ENCODE measurements around the gene ENPP6. TPM values are rescaled to one million over a fixed set of nuclear protein-coding genes. Genes with fewer than 3 reads are reported as not detected.

Gene ENPP6
- total RNA-seq, 1 donor from 2014 or later = not detected

DNA sequence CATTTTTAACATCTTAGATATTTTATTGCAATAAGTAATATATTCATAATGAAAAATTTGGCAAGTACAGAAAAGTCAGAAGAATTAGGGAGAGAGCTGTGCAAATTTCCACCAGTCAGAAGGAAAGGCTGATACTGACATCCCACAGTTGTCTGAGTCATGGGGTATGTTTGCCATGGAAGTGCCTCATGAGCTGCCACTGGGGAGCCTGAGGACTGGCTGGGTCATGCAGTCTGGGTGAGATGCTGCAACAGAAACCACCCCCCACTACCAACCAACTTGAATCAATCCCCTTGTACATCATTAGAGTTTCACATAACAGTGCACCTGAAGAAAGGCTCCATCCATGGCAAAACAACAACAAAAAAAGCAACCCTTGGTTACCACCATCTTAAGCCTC lies 45.2 kb upstream of the ENPP6 start:
- peaks cover 3% of the 10 kb centered on the region for H3K4me1 ChIP-seq
- H3K36me3 ChIP-seq = no peaks in the 10 kb centered on the region
- no peak overlapping the region for H3K27ac ChIP-seq (replicated peaks)
- no peaks in the 10 kb centered on the region for H3K27me3 ChIP-seq (ENCODE audit: low read depth)
- no peak for DNase-seq
- no peak overlapping the region for H3K4me3 ChIP-seq
- no peaks in the 10 kb centered on the region for H3K9me3 ChIP-seq (replicated peaks)
- no peak for TF ChIP-seq CTCF (IDR thresholded peaks at IDR 0.05; ENCODE audit: borderline replicate concordance)
- intact Hi-C loops (cut with micrococcal nuclease) = no loop called here

- H3K27ac ChIP-seq (replicated peaks) = no peak overlapping the region
- H3K4me1 ChIP-seq = peaks cover 3% of the 10 kb centered on the region
- no peak overlapping the region for H3K4me3 ChIP-seq
- intact Hi-C loops (cut with micrococcal nuclease) = no loop called here
- no peaks in the 10 kb centered on the region for H3K36me3 ChIP-seq
- H3K27me3 ChIP-seq (ENCODE audit: low read depth) = no peaks in the 10 kb centered on the region
- no peak for TF ChIP-seq CTCF (IDR thresholded peaks at IDR 0.05; ENCODE audit: borderline replicate concordance)
- no peaks in the 10 kb centered on the region for H3K9me3 ChIP-seq (replicated peaks)
- DNase-seq = no peak
Measured at GRCh38 chr4:184261246-184261645, 43.6 kb upstream of the ENPP6 start.

DNA sequence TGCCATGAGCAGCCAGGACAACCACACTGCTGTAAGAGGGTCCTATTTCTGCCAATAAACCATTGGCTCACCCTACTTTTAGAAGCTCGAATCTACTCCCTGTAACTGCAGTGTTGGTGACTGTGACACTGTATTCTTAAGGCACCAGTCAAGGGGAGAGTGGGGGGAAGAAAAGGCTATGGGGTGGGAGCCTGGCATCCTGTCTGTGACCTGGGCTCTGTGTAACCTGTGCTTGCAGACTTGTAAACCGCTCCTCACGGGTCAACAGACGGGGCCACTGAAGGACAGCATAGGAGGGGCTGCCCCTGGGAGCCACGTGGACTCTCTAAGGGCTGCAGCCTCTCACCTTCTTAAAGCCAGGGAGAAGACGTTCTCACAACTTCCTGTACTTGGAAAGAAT lies 42.2 kb upstream of the ENPP6 start:
- Histone ChIP-seq H3K9me3 (replicated peaks) (no peaks in the 10 kb centered on the region), H3K4me1 (peaks cover 11% of the 10 kb centered on the region), H3K4me3 (no peak overlapping the region), H3K36me3 (no peaks in the 10 kb centered on the region), H3K27me3 (ENCODE audit: low read depth) (no peaks in the 10 kb centered on the region), H3K27ac (replicated peaks) (no peak overlapping the region)
- no peak for DNase-seq
- TF ChIP-seq CTCF (IDR thresholded peaks at IDR 0.05; ENCODE audit: borderline replicate concordance) = no peak
- intact Hi-C loops (cut with micrococcal nuclease) = no loop called here

DNA sequence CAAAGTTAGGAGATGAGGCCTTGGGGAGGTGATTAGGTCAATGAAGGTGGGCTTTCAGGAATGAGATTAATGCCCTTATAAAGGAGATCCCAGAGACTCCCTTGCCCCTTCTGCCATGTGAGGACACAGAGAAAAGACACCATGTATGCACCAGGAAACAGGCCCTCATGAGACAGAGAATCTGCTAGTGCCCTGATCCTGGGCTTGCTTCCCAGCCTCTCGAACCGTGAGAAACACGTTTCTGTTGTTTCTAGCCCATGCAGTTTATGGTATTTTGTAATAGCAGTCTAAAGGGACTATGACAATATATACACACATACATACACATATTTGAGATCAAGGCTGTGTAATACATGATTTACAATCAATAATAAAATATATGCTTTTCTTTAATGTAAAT lies 41.4 kb upstream of the ENPP6 start:
- Histone ChIP-seq H3K4me1 (peaks cover 10% of the 10 kb centered on the region), H3K4me3 (no peak overlapping the region), H3K27me3 (ENCODE audit: low read depth) (no peaks in the 10 kb centered on the region), H3K36me3 (no peaks in the 10 kb centered on the region), H3K27ac (replicated peaks) (no peak overlapping the region), H3K9me3 (replicated peaks) (no peaks in the 10 kb centered on the region)
- DNase-seq = no peak
- intact Hi-C loops (cut with micrococcal nuclease) = no loop called here
- TF ChIP-seq CTCF (IDR thresholded peaks at IDR 0.05; ENCODE audit: borderline replicate concordance) = no peak

GRCh38 chr4:184255871-184256642 lies 38.4 kb upstream of the ENPP6 start:
- H3K27me3 ChIP-seq (ENCODE audit: low read depth) = no peaks in the 10 kb centered on the region
- H3K27ac ChIP-seq (replicated peaks) = no peak overlapping the region
- H3K36me3 ChIP-seq = no peaks in the 10 kb centered on the region
- no peaks in the 10 kb centered on the region for H3K9me3 ChIP-seq (replicated peaks)
- no peak for DNase-seq
- peaks cover 10% of the 10 kb centered on the region for H3K4me1 ChIP-seq
- intact Hi-C loops (cut with micrococcal nuclease) = no loop called here
- TF ChIP-seq CTCF (IDR thresholded peaks at IDR 0.05; ENCODE audit: borderline replicate concordance) = no peak
- no peak overlapping the region for H3K4me3 ChIP-seq
